ENCODE results near the gene SRP68. TPM values are rescaled to one million over a fixed set of nuclear protein-coding genes. Genes with fewer than 3 reads are reported as not detected.
A peak's percentile ranks its signal among the peaks of the same experiment; 100 is the strongest.

The SRP68 gene
- total RNA-seq, 1 donor from 2014 or later = 17.0 TPM

DNA sequence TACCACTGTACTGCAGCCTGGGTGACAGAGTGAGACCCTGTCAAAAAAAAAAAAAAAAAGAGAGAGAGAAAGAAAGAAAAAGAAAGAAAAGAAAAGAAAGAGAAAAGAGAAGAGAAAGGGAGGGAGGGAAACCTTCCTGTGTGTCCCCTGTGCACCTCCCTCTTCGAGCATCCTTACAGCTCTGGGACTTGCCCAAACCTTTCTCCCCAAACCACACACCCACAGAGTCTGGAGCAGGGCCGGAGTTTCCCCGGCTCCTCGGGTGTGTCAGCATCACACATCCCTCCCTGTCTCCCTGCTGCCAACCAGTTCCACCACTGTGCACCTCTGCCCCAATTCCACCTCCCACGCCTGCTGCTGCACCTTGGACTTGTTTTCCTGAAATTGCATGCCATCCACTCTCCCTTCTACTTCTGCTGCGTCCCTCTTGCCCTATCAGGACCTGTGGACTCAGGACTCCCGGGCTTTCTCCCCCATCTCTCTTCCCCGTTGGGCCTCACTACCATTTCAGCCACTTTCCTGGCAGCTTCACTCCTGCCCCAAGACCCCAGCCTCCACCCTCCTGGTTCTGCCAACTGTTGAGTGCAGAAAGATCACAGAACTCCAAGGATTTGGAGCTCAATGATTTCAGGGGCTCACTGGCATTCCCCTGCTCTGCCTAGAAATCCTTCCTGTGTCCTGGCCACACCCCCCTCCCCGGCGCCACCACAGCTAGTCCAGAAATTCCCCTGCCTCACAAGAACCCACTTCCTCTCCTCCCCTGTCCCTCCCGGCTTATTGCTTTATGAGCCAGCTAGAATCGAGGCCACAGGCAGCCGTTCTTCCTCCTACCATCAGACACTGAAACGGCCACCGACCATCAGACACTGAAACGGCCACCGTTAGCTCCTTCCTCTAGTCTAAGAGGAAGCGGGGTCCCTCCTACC, 75.4 kb downstream of the SRP68 start:
- DNase-seq = no peak

DNA sequence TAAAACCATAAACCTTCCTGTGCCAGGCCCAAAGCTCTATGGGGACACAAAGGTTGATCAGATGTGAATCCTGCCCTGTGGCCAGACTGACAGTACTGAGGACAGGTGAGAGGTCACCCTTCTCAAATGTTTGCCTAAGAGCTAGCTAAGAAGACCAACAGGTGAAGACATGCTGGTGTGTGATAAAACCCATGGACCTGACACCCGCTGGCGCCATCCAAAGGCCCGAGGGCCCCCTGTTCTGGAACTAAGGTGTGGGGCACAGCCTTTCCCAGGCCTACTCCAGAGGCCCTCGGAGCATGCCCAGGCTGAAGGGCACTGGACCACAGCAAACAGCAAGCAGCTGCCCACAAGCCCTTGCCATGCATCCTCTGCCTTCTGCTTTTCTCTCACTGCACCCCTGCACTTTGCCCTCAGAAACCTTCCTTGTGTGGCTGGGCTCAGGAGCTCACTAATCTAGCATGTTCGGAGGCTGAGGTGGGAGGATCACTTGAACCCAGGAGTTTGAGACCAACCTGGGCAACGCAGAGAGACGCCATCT, 76.9 kb downstream of the SRP68 start:
- DNase-seq = no peak

DNA sequence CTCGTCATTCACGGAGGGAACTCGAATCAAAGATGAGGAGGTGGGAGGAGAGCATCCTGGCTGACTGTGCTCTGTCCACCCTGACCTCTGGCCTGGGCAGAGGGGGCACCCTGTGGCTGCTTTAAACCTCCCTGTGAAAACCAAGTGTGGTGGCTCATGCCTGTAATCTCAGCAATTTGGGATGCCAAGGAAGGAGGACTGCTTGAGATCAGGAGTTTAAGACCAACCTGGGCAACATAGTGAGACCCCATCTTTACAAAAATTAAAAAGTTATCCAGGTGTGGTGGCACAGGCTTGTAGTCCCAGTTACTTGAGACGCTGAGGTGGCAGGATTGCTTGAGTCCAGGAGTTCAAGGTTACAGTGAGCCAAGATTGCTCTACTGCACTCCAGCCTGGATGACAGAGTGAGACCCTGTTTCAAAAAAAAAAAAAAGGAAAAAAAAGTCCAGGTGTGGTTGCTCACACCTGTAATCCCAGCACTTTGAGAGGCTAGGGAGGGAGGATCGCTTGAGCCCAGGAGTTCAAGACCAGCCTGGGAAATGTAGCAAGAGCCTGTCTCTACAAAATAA, 77.4 kb downstream of the SRP68 start:
- DNase-seq = no peak

DNA sequence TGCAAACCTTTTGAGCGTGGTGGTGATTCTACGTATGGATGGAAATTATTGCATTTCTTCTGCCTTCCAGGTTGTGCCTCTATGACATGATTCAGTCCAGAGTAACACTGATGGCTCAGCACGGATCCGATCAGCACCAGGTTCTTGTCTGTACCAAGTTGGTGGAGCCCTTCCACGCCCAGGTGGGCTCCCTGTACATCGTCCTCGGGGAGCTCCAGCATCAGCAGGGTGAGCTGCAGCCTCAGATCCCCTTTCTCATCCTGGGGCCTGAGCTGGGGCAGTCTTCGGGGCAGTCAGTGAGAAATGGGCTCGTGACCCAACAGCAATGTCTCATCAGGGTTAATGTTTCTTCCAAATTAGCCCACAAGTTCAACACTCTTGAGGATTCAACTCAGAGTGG, 80.9 kb downstream of the SRP68 start:
- no peak for DNase-seq

Small RNA genes lying within 50 kb of the gene (small RNA-seq; reads per million reads assigned to genes)
- gene MIR6868 = 0.67 reads per million, percentile 61 among the genes with 10 or more reads in this experiment

Other genes starting within 250 kb of the SRP68 start
- 1.1 TPM for gene UNC13D, start 228.1 kb downstream of the SRP68 start, total RNA-seq
- gene WBP2, start 217.2 kb downstream of the SRP68 start, total RNA-seq = 25.9 TPM
- 12.3 TPM for gene TRIM47, start 193.9 kb downstream of the SRP68 start, total RNA-seq
- gene TRIM65, start 175.6 kb downstream of the SRP68 start, total RNA-seq = 11.9 TPM
- gene MRPL38, start 167.6 kb downstream of the SRP68 start, total RNA-seq = 30.7 TPM
- 10.1 TPM for gene FBF1, start 131.5 kb downstream of the SRP68 start, total RNA-seq
- gene ACOX1, start 93.4 kb downstream of the SRP68 start, total RNA-seq = 94.1 TPM
- 7.3 TPM for gene TEN1, start 93.3 kb downstream of the SRP68 start, total RNA-seq
- 0.78 TPM for gene CDK3, start 71.7 kb downstream of the SRP68 start, total RNA-seq
- not detected for gene EVPL, start 45.2 kb downstream of the SRP68 start, total RNA-seq
- gene GALR2, start 2.3 kb upstream of the SRP68 start, total RNA-seq = not detected
- not detected for gene ZACN, start 6.7 kb upstream of the SRP68 start, total RNA-seq
- 93.3 TPM for gene EXOC7, start 31.3 kb upstream of the SRP68 start, total RNA-seq
- gene FOXJ1, start 68.7 kb upstream of the SRP68 start, total RNA-seq = 4.5 TPM
- 17.5 TPM for gene RNF157, start 168.0 kb upstream of the SRP68 start, total RNA-seq
- 2.8 TPM for gene UBALD2, start 192.8 kb upstream of the SRP68 start, total RNA-seq
- 6.1 TPM for gene QRICH2, start 235.8 kb upstream of the SRP68 start, total RNA-seq